ENCODE results near the gene MAP3K4.

MAP3K4 gene

GRCh38 chr6:161031721-161032495 is 40.3 kb downstream of the MAP3K4 start:
- H3K4me3 ChIP-seq (ENCODE audit: low read depth, low read length): no peak overlapping the region
- TF ChIP-seq CTCF (IDR thresholded peaks at IDR 0.05; ENCODE audit: low read depth, low read length): no peak

GRCh38 chr6:161033667-161034066 is 42.1 kb downstream of the MAP3K4 start:
- TF ChIP-seq CTCF (IDR thresholded peaks at IDR 0.05; ENCODE audit: low read depth, low read length): no peak
- H3K4me3 ChIP-seq (ENCODE audit: low read depth, low read length): no peak overlapping the region

GRCh38 chr6:161035182-161035980 is 43.8 kb downstream of the MAP3K4 start:
- H3K4me3 ChIP-seq (ENCODE audit: low read depth, low read length): no peak overlapping the region
- no peak for TF ChIP-seq CTCF (IDR thresholded peaks at IDR 0.05; ENCODE audit: low read depth, low read length)

GRCh38 chr6:161035981-161036263 is 44.4 kb downstream of the MAP3K4 start:
- no peak for TF ChIP-seq CTCF (IDR thresholded peaks at IDR 0.05; ENCODE audit: low read depth, low read length)
- no peak overlapping the region for H3K4me3 ChIP-seq (ENCODE audit: low read depth, low read length)

DNA sequence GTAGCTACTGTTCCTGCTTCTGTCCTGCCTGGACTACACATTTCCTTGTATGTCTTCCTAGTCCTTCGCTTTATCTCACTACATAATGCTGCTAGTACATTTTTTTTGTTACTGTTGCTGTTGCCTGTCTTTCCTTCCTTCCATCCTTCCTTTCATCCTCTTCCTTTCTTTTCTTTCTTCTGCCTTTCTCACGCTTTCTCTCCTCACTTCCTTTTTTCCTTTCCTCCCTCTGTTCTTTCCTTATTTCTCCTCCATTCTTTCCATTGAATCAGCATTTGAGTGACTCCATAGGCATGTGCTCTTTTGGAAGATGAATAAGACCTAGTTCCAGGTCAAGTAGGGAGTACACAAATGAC is 46.3 kb downstream of the MAP3K4 start:
- no peak for TF ChIP-seq CTCF (IDR thresholded peaks at IDR 0.05; ENCODE audit: low read depth, low read length)
- no peak overlapping the region for H3K4me3 ChIP-seq (ENCODE audit: low read depth, low read length)

- H3K4me3 ChIP-seq (ENCODE audit: low read depth, low read length): no peak overlapping the region
- TF ChIP-seq CTCF (IDR thresholded peaks at IDR 0.05; ENCODE audit: low read depth, low read length): no peak
Measured at GRCh38 chr6:161038229-161039031, 46.9 kb downstream of the MAP3K4 start.
